DOHH2 (cell line): ENCODE data around the gene TMTC2.

ENCODE experiments used
- H3F3A ChIP-seq: fragments of 200-600 bp; sonication (generic), shearing (Covaris generic); 2 replicates; pipeline ENCODE4 v1.6.0; 2016; ENCODE audit warnings: antibody characterized with exemption, mild to moderate bottlenecking; ENCODE audit not compliant: control insufficient read depth, insufficient read depth
- H3K27ac ChIP-seq: fragments of 200-600 bp; sonication (generic); 2 replicates; pipeline ENCODE4 v1.5.1; 2014; ENCODE audit warnings: low read depth, mild to moderate bottlenecking, low read length, moderate library complexity
- H3K27me3 ChIP-seq: fragments of 200-600 bp; sonication (generic); 2 replicates; pipeline ENCODE4 v1.6.1; 2014; ENCODE audit warnings: mild to moderate bottlenecking, low read length, mixed read lengths; ENCODE audit not compliant: control insufficient read depth
- H3K36me3 ChIP-seq: fragments of 200-600 bp; sonication (generic); 2 replicates; pipeline ENCODE4 v1.6.1; 2014; ENCODE audit warnings: mild to moderate bottlenecking, low read length, moderate library complexity, mixed read lengths; ENCODE audit not compliant: control insufficient read depth
- H3K4me1 ChIP-seq: fragments of 200-600 bp; sonication (generic); 2 replicates; pipeline ENCODE4 v1.6.1; 2014; ENCODE audit warnings: mild to moderate bottlenecking, low read length, mixed read lengths; ENCODE audit not compliant: control insufficient read depth
- H3K4me2 ChIP-seq: fragments of 200-600 bp; sonication (generic); 2 replicates; pipeline ENCODE4 v1.6.0; 2014; ENCODE audit warnings: mild to moderate bottlenecking, low read length, moderate library complexity
- H3K4me3 ChIP-seq: fragments of 200-600 bp; sonication (generic); 2 replicates; pipeline ENCODE4 v1.5.1; 2014; ENCODE audit warnings: mild to moderate bottlenecking, low read length, mixed read lengths
- H3K79me2 ChIP-seq: fragments of 200-600 bp; sonication (generic); 2 replicates; pipeline ENCODE4 v1.6.1; 2014; ENCODE audit warnings: mild to moderate bottlenecking, low read length, mixed read lengths; ENCODE audit not compliant: control insufficient read depth
- H3K9me2 ChIP-seq: fragments of 200-600 bp; sonication (generic); replicated peaks from 2 replicates; pipeline ENCODE4 v1.6.1; 2014; ENCODE audit warnings: mild to moderate bottlenecking, low read length, mixed read lengths; ENCODE audit not compliant: control insufficient read depth
- H3K9me3 ChIP-seq: fragments of 200-600 bp; sonication (generic); 2 replicates; pipeline ENCODE4 v1.6.1; 2014; ENCODE audit warnings: antibody characterized with exemption, low read length, mixed read lengths; ENCODE audit not compliant: control insufficient read depth, insufficient read depth
- H4K20me1 ChIP-seq: fragments of 200-600 bp; sonication (generic); 2 replicates; pipeline ENCODE4 v1.6.0; 2014; ENCODE audit warnings: low read depth, mild to moderate bottlenecking, antibody characterized with exemption, low read length, moderate library complexity; ENCODE audit not compliant: control insufficient read depth, insufficient read depth
- CTCF ChIP-seq: fragments of 200-600 bp; sonication (generic); IDR thresholded peaks from one replicate; pipeline ENCODE4 v1.5.1; 2014; ENCODE audit warnings: antibody characterized with exemption, mild to moderate bottlenecking, low read depth, low read length; ENCODE audit not compliant: poor library complexity, severe bottlenecking
- EZH2phosphoT487 ChIP-seq: fragments of 200-600 bp; sonication (generic); IDR thresholded peaks from 2 replicates; pipeline ENCODE4 v1.6.1; 2017; ENCODE audit warnings: borderline replicate concordance, mild to moderate bottlenecking, antibody characterized with exemption, low read length, moderate library complexity, mixed read lengths

Gene TMTC2

DNA sequence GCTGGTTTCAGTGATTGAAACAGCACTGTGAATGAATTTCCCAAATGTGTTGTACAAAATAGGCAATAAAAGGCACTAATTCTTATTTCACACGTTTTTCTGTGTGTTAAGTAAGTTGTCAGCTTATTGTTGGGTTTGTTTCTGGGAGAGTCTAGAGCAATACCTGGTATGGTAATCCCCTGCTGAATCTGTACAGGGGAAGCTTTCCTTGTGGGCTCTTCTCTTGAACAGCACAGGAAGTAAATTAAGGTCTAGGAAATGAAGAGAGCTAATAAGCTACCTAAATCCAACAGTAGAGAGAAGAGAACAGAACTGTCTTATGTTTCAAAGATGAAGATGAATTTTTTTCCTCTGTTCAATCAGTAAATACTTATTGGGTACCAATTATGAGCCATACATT is 406.7 kb downstream of the TMTC2 start:
- TF ChIP-seq CTCF (no peak), EZH2phosphoT487 (no peak)
- Histone ChIP-seq H4K20me1 (no peaks in the 10 kb centered on the region), H3K36me3 (no peaks in the 10 kb centered on the region), H3K9me2 (no peaks in the 10 kb centered on the region), H3F3A (no peaks in the 10 kb centered on the region), H3K4me2 (no peak overlapping the region), H3K9me3 (no peaks in the 10 kb centered on the region), H3K27ac (no peak overlapping the region), H3K4me3 (no peak overlapping the region), H3K79me2 (no peaks in the 10 kb centered on the region), H3K27me3 (no peaks in the 10 kb centered on the region), H3K4me1 (no peaks in the 10 kb centered on the region)

GRCh38 chr12:83097643-83098342 is 411.1 kb downstream of the TMTC2 start:
- no peaks in the 10 kb centered on the region for H3K79me2 ChIP-seq
- H4K20me1 ChIP-seq: no peaks in the 10 kb centered on the region
- no peak overlapping the region for H3K4me3 ChIP-seq
- H3K4me1 ChIP-seq: no peaks in the 10 kb centered on the region
- H3K27ac ChIP-seq: no peak overlapping the region
- H3F3A ChIP-seq: no peaks in the 10 kb centered on the region
- no peaks in the 10 kb centered on the region for H3K36me3 ChIP-seq
- TF ChIP-seq EZH2phosphoT487: no peak
- TF ChIP-seq CTCF: no peak
- no peaks in the 10 kb centered on the region for H3K9me2 ChIP-seq
- no peaks in the 10 kb centered on the region for H3K9me3 ChIP-seq
- no peak overlapping the region for H3K4me2 ChIP-seq
- no peaks in the 10 kb centered on the region for H3K27me3 ChIP-seq

GRCh38 chr12:83099436-83099835 is 412.7 kb downstream of the TMTC2 start:
- TF ChIP-seq CTCF (no peak), EZH2phosphoT487 (no peak)
- no peaks in the 10 kb centered on the region for H3K27me3 ChIP-seq
- H4K20me1 ChIP-seq: no peaks in the 10 kb centered on the region
- no peaks in the 10 kb centered on the region for H3F3A ChIP-seq
- H3K4me2 ChIP-seq: no peak overlapping the region
- no peak overlapping the region for H3K27ac ChIP-seq
- no peaks in the 10 kb centered on the region for H3K4me1 ChIP-seq
- H3K79me2 ChIP-seq: no peaks in the 10 kb centered on the region
- H3K9me2 ChIP-seq: no peaks in the 10 kb centered on the region
- H3K9me3 ChIP-seq: no peaks in the 10 kb centered on the region
- H3K36me3 ChIP-seq: no peaks in the 10 kb centered on the region
- no peak overlapping the region for H3K4me3 ChIP-seq
